ENCODE measurements around the gene PPP3R2. TPM values are rescaled to one million over a fixed set of nuclear protein-coding genes. Genes with fewer than 3 reads are reported as not detected.

The PPP3R2 gene
- total RNA-seq, 6 experiments from 2014 or later: not detected

DNA sequence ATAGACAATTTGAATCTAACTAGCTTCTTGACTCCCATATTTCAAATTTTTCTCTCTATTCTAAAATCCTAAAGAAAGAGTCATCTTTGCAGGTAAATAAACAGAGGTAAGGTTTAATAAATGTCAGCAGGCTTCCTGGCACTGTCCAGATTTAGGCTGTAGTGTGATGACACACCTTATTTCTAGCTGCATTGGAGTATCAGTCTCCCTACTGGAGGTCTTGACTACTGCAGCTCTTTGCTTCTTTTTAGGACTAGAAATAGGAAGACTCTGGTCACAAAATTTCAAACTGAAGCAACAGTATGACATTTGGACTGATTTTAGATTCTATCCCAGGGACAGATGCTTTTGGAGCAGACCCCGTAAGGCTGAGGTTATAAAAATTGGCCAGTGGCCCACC lies 40.7 kb upstream of the PPP3R2 start:
- Histone ChIP-seq H3K27ac (no peak overlapping the region), H3K36me3 (no peaks in the 10 kb centered on the region), H3K27me3 (no peaks in the 10 kb centered on the region), H3K4me3 (no peak overlapping the region), H3K4me1 (peaks cover 0 to 48% (median 10%) of the 10 kb centered on the region in 4 donors), H3K9me3 (no peaks in the 10 kb centered on the region)
- TF ChIP-seq, protein P1, sequence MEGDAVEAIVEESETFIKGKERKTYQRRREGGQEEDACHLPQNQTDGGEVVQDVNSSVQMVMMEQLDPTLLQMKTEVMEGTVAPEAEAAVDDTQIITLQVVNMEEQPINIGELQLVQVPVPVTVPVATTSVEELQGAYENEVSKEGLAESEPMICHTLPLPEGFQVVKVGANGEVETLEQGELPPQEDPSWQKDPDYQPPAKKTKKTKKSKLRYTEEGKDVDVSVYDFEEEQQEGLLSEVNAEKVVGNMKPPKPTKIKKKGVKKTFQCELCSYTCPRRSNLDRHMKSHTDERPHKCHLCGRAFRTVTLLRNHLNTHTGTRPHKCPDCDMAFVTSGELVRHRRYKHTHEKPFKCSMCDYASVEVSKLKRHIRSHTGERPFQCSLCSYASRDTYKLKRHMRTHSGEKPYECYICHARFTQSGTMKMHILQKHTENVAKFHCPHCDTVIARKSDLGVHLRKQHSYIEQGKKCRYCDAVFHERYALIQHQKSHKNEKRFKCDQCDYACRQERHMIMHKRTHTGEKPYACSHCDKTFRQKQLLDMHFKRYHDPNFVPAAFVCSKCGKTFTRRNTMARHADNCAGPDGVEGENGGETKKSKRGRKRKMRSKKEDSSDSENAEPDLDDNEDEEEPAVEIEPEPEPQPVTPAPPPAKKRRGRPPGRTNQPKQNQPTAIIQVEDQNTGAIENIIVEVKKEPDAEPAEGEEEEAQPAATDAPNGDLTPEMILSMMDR (IDR thresholded peaks at IDR 0.05): peak in 1 of 4 donors; percentile 9
- no peak for TF ChIP-seq POLR2A (IDR thresholded peaks at IDR 0.05)
- DNase-seq (no peak), ATAC-seq (peak in 1 of 4 donors; percentile 31)
- intact Hi-C loops (cut with DNase I): no loop called here
- WGBS (ENCODE audit: insufficient coverage, low coverage, low lambda C conversion rate, missing lambda C conversion rate): 80% methylated on average over 1 of the region's 1 CpG

DNA sequence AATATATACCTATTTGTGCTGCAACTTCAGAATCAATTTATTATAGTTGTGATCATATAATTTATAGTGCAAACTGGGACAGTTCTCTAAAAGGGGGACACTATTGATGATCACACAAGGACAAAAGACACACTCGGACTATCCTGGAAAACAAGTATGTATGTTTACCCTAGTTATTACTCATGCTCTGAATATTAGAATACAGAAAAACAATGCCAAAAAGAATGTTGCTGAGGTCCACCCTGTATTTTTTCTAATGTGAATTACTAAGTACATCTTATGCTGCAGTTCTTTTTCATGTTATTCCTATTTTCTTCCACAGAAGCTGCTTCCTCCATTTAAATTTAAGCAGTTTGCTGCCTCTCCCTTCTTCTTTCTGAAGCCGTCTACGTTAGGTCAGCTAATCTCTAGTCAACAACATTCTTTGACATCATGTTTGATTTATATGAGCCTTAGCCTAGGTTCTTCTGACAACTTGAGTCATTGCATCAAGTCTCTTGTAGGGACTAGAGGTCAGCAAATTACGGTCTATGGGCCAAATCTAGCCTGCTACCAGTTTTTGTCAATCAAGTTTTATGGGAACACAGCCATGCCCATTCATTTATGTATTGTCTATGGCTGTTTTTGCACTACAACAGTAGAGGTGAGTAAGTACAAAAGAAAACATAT lies 40.1 kb upstream of the PPP3R2 start:
- no peaks in the 10 kb centered on the region for H3K9me3 ChIP-seq
- no peak overlapping the region for H3K4me3 ChIP-seq
- H3K27me3 ChIP-seq: no peaks in the 10 kb centered on the region
- H3K27ac ChIP-seq: no peak overlapping the region
- DNase-seq: no peak
- no peaks in the 10 kb centered on the region for H3K36me3 ChIP-seq
- TF ChIP-seq POLR2A (IDR thresholded peaks at IDR 0.05): no peak
- TF ChIP-seq, protein P1 (IDR thresholded peaks at IDR 0.05): no peak
- no peak for ATAC-seq
- peaks cover 0 to 48% (median 11%) of the 10 kb centered on the region in 4 donors for H3K4me1 ChIP-seq
- WGBS (ENCODE audit: insufficient coverage, low coverage, low lambda C conversion rate, missing lambda C conversion rate): 74% methylated on average over 4 of the region's 4 CpGs
- intact Hi-C loops (cut with DNase I): no loop called here

DNA sequence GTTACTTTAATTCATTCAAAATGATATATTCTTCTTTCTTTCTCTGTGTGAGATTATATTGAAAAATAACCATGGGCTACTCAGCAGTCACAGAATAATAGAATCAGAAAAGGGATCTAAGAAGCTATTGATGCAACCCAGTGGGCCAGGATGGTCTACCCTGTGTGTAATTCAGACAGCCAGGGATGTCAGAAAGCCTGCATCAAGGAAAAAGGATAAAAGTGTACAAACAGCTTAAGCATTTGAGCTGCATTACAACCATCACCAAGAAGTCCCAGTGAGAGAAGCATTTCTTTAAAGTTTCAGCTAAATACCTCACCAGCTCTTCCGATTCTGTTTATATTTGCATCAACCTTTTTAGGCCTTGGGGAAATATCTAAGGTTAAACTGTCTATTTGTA lies 37.8 kb upstream of the PPP3R2 start:
- Histone ChIP-seq H3K36me3 (no peaks in the 10 kb centered on the region), H3K4me1 (peaks cover 0 to 28% (median 6%) of the 10 kb centered on the region in 4 donors), H3K27me3 (no peaks in the 10 kb centered on the region), H3K4me3 (no peak overlapping the region), H3K9me3 (no peaks in the 10 kb centered on the region), H3K27ac (no peak overlapping the region)
- ATAC-seq (no peak), DNase-seq (no peak)
- WGBS (ENCODE audit: insufficient coverage, low coverage, low lambda C conversion rate, missing lambda C conversion rate): 78% methylated on average over 1 of the region's 1 CpG
- TF ChIP-seq, protein P1 (IDR thresholded peaks at IDR 0.05): no peak
- no peak for TF ChIP-seq POLR2A (IDR thresholded peaks at IDR 0.05)
- intact Hi-C loops (cut with DNase I): no loop called here

GRCh38 chr9:101631892-101632291 lies 37.1 kb upstream of the PPP3R2 start:
- Histone ChIP-seq H3K27ac (no peak overlapping the region), H3K4me1 (peaks cover 0 to 27% (median 4%) of the 10 kb centered on the region in 4 donors), H3K4me3 (no peak overlapping the region), H3K36me3 (no peaks in the 10 kb centered on the region), H3K27me3 (no peaks in the 10 kb centered on the region), H3K9me3 (no peaks in the 10 kb centered on the region)
- 4% methylated on average over 2 of the region's 2 CpGs for WGBS (ENCODE audit: insufficient coverage, low coverage, low lambda C conversion rate, missing lambda C conversion rate)
- ATAC-seq (peak; percentile 26 to 71 (median 48)), DNase-seq (no peak)
- no peak for TF ChIP-seq POLR2A (IDR thresholded peaks at IDR 0.05)
- TF ChIP-seq, protein P1 (IDR thresholded peaks at IDR 0.05): no peak
- intact Hi-C loops (cut with DNase I): no loop called here
